Airway epithelial cell (primary cell): Measurements from ENCODE around the gene BBS2. TPM values are rescaled to one million over a fixed set of nuclear protein-coding genes. Genes with fewer than 3 reads are reported as not detected.

Source experiments
- total RNA-seq: library from RNA; depleted of rRNA; stranded (reverse); fragments of >200 nt; gene quantifications from 2 replicates; pipeline ENCODE4 v1.2.3, GENCODE V29; 2015

The BBS2 gene
- 29.3 and 35.9 TPM in 2 replicates for total RNA-seq

GRCh38 chr16:56519459-56520250 lies at the start of gene BBS2:
Gene BBS2 (minus strand): TSS chr16:56520024. CDS start chr16:56519862, 162 bp downstream.

GRCh38 chr16:56564793-56565477 lies 45.1 kb upstream of the BBS2 start, which contains the start of gene MT4:
Gene MT4 (plus strand): TSS chr16:56565073. CDS start chr16:56565129, 56 bp downstream.

GRCh38 chr16:56450986-56451752 lies 68.7 kb downstream of the BBS2 start, which contains the start of the genes NUDT21 and OGFOD1:
Gene NUDT21 (minus strand): TSS chr16:56451332. CDS start chr16:56451202, 130 bp downstream.
Gene OGFOD1 (plus strand): TSS chr16:56451554. CDS start chr16:56451613, 59 bp downstream.

Other genes starting within 250 kb of the BBS2 start
- 107 and 112 TPM in 2 replicates for gene AMFR, start 94.5 kb downstream of the BBS2 start, total RNA-seq
- gene NUDT21, start 68.7 kb downstream of the BBS2 start, total RNA-seq, result 63.7 and 67.4 TPM in 2 replicates
- gene OGFOD1, start 68.5 kb downstream of the BBS2 start, total RNA-seq, result 49.7 and 62.8 TPM in 2 replicates
- gene MT4, start 45.0 kb upstream of the BBS2 start, total RNA-seq, result not detected in 2 replicates
- gene MT3, start 69.5 kb upstream of the BBS2 start, total RNA-seq, result not detected in 2 replicates
- gene MT2A, start 88.6 kb upstream of the BBS2 start, total RNA-seq, result 602 and 1,004 TPM in 2 replicates
- gene MT1E, start 105.8 kb upstream of the BBS2 start, total RNA-seq, result 367 and 549 TPM in 2 replicates
- not detected in 2 replicates for gene MT1M, start 112.6 kb upstream of the BBS2 start, total RNA-seq
- not detected in 2 replicates for gene MT1A, start 118.6 kb upstream of the BBS2 start, total RNA-seq
- gene MT1B, start 131.9 kb upstream of the BBS2 start, total RNA-seq, result not detected in 2 replicates
- gene MT1F, start 137.9 kb upstream of the BBS2 start, total RNA-seq, result 1.5 and 6.8 TPM in 2 replicates
- gene MT1G, start 148.0 kb upstream of the BBS2 start, total RNA-seq, result 1.1 TPM in 1 of 2 replicates, not detected in the other
- not detected in 2 replicates for gene MT1H, start 149.8 kb upstream of the BBS2 start, total RNA-seq
- gene MT1X, start 162.4 kb upstream of the BBS2 start, total RNA-seq, result 1,022 and 1,842 TPM in 2 replicates
- 52.4 and 72.1 TPM in 2 replicates for gene NUP93, start 210.1 kb upstream of the BBS2 start, total RNA-seq